SK-N-MC (cell line): ENCODE data around the gene MAST3.

Experiments
- EZH2 ChIP-seq: fragments of 200-600 bp; sonication (generic); IDR thresholded peaks from one replicate; pipeline ENCODE4 v1.6.1; 2017; ENCODE audit warnings: antibody characterized with exemption
- FOXP2 ChIP-seq: optimal IDR thresholded peaks from 2 replicates; pipeline ENCODE3; 2011; ENCODE audit warnings: mild to moderate bottlenecking, moderate library complexity; ENCODE audit not compliant: insufficient read depth; ENCODE audit errors: extremely low read length, control extremely low read depth
- POLR2AphosphoS5 ChIP-seq: IDR thresholded peaks from 2 replicates; pipeline ENCODE4 v1.6.1; 2012; ENCODE audit warnings: mild to moderate bottlenecking, low read depth, low read length, borderline replicate concordance

DNA sequence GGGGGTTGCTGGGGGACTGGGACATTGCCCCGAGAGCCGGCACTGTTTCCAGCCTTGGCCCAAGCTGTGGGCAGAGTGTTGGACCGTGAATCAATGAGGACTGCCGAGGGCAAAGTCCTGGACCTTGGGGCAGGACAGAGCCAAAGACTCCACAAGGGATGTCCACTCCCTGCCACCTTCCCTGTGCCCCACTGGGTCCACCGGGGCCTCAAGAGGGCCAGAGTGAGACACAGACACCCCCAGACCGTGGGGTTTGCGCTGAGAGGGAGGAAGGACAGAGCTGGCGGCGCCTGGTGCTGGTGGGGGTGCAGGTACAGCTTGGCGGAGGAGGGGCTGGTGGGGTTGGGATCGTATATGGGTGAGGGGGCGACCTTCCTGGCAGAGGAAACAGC, 11.8 kb downstream of the MAST3 start:
- TF ChIP-seq POLR2AphosphoS5 (no peak), EZH2 (no peak), FOXP2 (no peak)
